Endothelial cell of umbilical vein (primary cell): ENCODE data around the gene CPZ. TPM values are rescaled to one million over a fixed set of nuclear protein-coding genes. Genes with fewer than 3 reads are reported as not detected.

ENCODE experiments used
- BruUV-seq: library from RNA; stranded (reverse); fragments of 400-500 nt; replicated peaks from 2 replicates; lab custom pipeline; 2021; lab: Mats Ljungman, UMichigan
- CTCF ChIA-PET: fragments of 300-600, 350-600 bp; sonication (Branson Sonifier 250); formaldehyde crosslinking; loops from one replicate; lab custom pipeline; 2021; ENCODE audit warnings: antibody characterized with exemption, inconsistent platforms; lab: Charles Lee
- POLR2A ChIA-PET: fragments of 300-600, 350-600 bp; sonication (Branson Sonifier 250); formaldehyde crosslinking; loops from one replicate; lab custom pipeline; 2021; ENCODE audit warnings: antibody characterized with exemption, inconsistent platforms; lab: Charles Lee
- DNase-seq: peaks from one replicate; pipeline ENCODE4 v3.0.0-alpha.2; 2011; ENCODE audit warnings: low read depth, low spot score
- FAIRE-seq: peaks from 2 replicates; lab custom pipeline; 2011; peaks lifted over from hg19 to GRCh38; lab: Jason Lieb, UNC
- H2AFZ ChIP-seq: 2 replicates; pipeline ENCODE4 v1.6.0; 2012; ENCODE audit warnings: low read depth, low read length, control low read depth, inconsistent platforms
- H3K27ac ChIP-seq: 2 replicates; pipeline ENCODE4 v1.5.1; 2011; ENCODE audit warnings: low read depth, mild to moderate bottlenecking, control low read depth, low read length, moderate library complexity; ENCODE audit not compliant: insufficient read depth
- H3K27me3 ChIP-seq, 2 experiments: 2 replicates each; pipeline versions ENCODE4 v1.6.0 to v1.6.1; 2011; ENCODE audit warnings: low read length in 2 of 2, mixed read lengths in 1 of 2; ENCODE audit not compliant: control insufficient read depth in 2 of 2, insufficient read depth in 2 of 2
- H3K36me3 ChIP-seq, 2 experiments: 2 replicates in 1 of 2; 3 replicates in 1 of 2; pipeline ENCODE4 v1.5.1; 2011; ENCODE audit warnings: low read length in 2 of 2, mild to moderate bottlenecking in 1 of 2, moderate library complexity in 1 of 2; ENCODE audit not compliant: control insufficient read depth in 2 of 2, insufficient read depth in 2 of 2; ENCODE audit errors: extremely low read depth in 1 of 2
- H3K4me1 ChIP-seq: 3 replicates; pipeline ENCODE4 v1.5.1; 2011; ENCODE audit warnings: mild to moderate bottlenecking, low read length; ENCODE audit not compliant: control insufficient read depth, insufficient read depth; ENCODE audit errors: extremely low read depth
- H3K4me2 ChIP-seq: 2 replicates; pipeline ENCODE4 v1.6.1; 2011; ENCODE audit warnings: low read length, control low read depth, mixed read lengths; ENCODE audit not compliant: insufficient read depth
- H3K4me3 ChIP-seq, 3 experiments: fragments of 200-600 bp in 1 of 3; sonication (generic), shearing (Covaris generic) in 1 of 3; replicated peaks in 1 of 3; 2 replicates each; pipeline ENCODE4 v1.5.1; 2011 to 2016; ENCODE audit warnings: control low read depth in 3 of 3, low read length in 3 of 3, mild to moderate bottlenecking in 2 of 3, inconsistent platforms in 1 of 3, low read depth in 1 of 3, moderate library complexity in 1 of 3; ENCODE audit not compliant: insufficient read depth in 1 of 3
- H3K79me2 ChIP-seq: 2 replicates; pipeline ENCODE4 v1.6.0; 2012; ENCODE audit warnings: low read length, inconsistent platforms; ENCODE audit not compliant: control insufficient read depth, insufficient read depth
- H3K9ac ChIP-seq: replicated peaks from 2 replicates; pipeline ENCODE3; 2011; ENCODE audit warnings: low read length, control low read depth; ENCODE audit not compliant: insufficient read depth; ENCODE audit errors: extremely low read depth
- H3K9me1 ChIP-seq: replicated peaks from 3 replicates; pipeline ENCODE4 v1.6.0; 2011; ENCODE audit warnings: mild to moderate bottlenecking, low read length; ENCODE audit not compliant: control insufficient read depth, insufficient read depth; ENCODE audit errors: extremely low read depth
- H3K9me3 ChIP-seq: replicated peaks from 2 replicates; pipeline ENCODE4 v1.5.1; 2012; ENCODE audit warnings: low read length, inconsistent platforms; ENCODE audit not compliant: control insufficient read depth, insufficient read depth
- H4K20me1 ChIP-seq: replicated peaks from 2 replicates; pipeline ENCODE3; 2011; ENCODE audit warnings: mild to moderate bottlenecking, low read length; ENCODE audit not compliant: control insufficient read depth, insufficient read depth; ENCODE audit errors: extremely low read depth
- EZH2 ChIP-seq: IDR thresholded peaks from 2 replicates; pipeline ENCODE4 v1.6.1; 2012; ENCODE audit warnings: borderline replicate concordance, low read depth, mild to moderate bottlenecking, moderate library complexity, low read length, inconsistent platforms; ENCODE audit not compliant: severe bottlenecking
- FOS ChIP-seq: IDR thresholded peaks from 2 replicates; pipeline ENCODE4 v1.6.1; 2011; ENCODE audit warnings: mild to moderate bottlenecking, low read length, moderate library complexity, borderline replicate concordance; ENCODE audit not compliant: insufficient read depth
- GATA2 ChIP-seq: IDR thresholded peaks from 2 replicates; pipeline ENCODE4 v1.7.0; 2011; ENCODE audit warnings: low read depth, mild to moderate bottlenecking, moderate library complexity, mixed read lengths, low read length; ENCODE audit not compliant: insufficient read length, insufficient read depth
- JUN ChIP-seq: IDR thresholded peaks from 2 replicates; pipeline ENCODE4 v1.6.1; 2011; ENCODE audit warnings: borderline replicate concordance, low read depth; ENCODE audit not compliant: insufficient read length, insufficient read depth
- dilution Hi-C: fragments of 300-500 bp; cut with MboI; formaldehyde crosslinking; loops from one replicate; pipeline ENCODE4 v1.15.0; 2019; ENCODE audit warnings: low sequenced_read_pairs; ENCODE audit not compliant: extremely low pct_ligation_motif_present
- intact Hi-C: fragments of 100-400 bp; cut with micrococcal nuclease; formaldehyde crosslinking; loops from one replicate; pipeline ENCODE4 v1.10.0; 2022
- polyA plus RNA-seq, 4 experiments: library from polyadenylated mRNA; depleted of rRNA in 3 of 4; stranded (reverse) in 3 of 4; unstranded in 1 of 4; fragments of >200 nt; gene quantifications; 2 replicates each; pipeline versions ENCODE4 v1.2.1 to v1.2.3, GENCODE V29; 2011 to 2012; ENCODE audit warnings: missing spikeins in 1 of 4
- total RNA-seq: library from RNA; stranded (reverse); gene quantifications from 2 replicates; pipeline ENCODE4 v1.2.3, GENCODE V29; 2021
- TF ChIP-seq, protein P1 (sequence below), 2 donors: IDR thresholded peaks; 1 replicate in 1 of 2; 2 replicates in 1 of 2; pipeline ENCODE4 v1.5.1; 2011; ENCODE audit warnings: low read length in 2 of 2, mild to moderate bottlenecking in 2 of 2, moderate library complexity in 2 of 2, control low read depth in 1 of 2, inconsistent platforms in 1 of 2, low read depth in 1 of 2; ENCODE audit not compliant: insufficient read depth in 1 of 2; ENCODE audit errors: extremely low read depth in 1 of 2

Gene CPZ
- total and polyA plus RNA-seq, 2 donors (not counting 3 experiments of a cell fraction or from before 2014, with no cell fraction given) = not detected

GRCh38 chr4:8552581-8553205 is 39.9 kb upstream of the CPZ start:
- Histone ChIP-seq H3K27ac (no peak overlapping the region), H3K36me3 (no peaks in the 10 kb centered on the region), H3K9me1 (no peaks in the 10 kb centered on the region), H3K27me3 (no peaks in the 10 kb centered on the region), H2AFZ (no peak overlapping the region), H3K4me1 (no peaks in the 10 kb centered on the region), H3K4me3 (no peak overlapping the region), H3K4me2 (no peak overlapping the region), H3K9me3 (no peaks in the 10 kb centered on the region), H3K79me2 (no peaks in the 10 kb centered on the region), H3K9ac (no peak overlapping the region), H4K20me1 (no peaks in the 10 kb centered on the region)
- dilution Hi-C loops (no loop called here), intact Hi-C loops (no loop called here)
- TF ChIP-seq GATA2 (no peak), JUN (no peak), FOS (no peak), EZH2 (no peak)
- TF ChIP-seq, protein P1, sequence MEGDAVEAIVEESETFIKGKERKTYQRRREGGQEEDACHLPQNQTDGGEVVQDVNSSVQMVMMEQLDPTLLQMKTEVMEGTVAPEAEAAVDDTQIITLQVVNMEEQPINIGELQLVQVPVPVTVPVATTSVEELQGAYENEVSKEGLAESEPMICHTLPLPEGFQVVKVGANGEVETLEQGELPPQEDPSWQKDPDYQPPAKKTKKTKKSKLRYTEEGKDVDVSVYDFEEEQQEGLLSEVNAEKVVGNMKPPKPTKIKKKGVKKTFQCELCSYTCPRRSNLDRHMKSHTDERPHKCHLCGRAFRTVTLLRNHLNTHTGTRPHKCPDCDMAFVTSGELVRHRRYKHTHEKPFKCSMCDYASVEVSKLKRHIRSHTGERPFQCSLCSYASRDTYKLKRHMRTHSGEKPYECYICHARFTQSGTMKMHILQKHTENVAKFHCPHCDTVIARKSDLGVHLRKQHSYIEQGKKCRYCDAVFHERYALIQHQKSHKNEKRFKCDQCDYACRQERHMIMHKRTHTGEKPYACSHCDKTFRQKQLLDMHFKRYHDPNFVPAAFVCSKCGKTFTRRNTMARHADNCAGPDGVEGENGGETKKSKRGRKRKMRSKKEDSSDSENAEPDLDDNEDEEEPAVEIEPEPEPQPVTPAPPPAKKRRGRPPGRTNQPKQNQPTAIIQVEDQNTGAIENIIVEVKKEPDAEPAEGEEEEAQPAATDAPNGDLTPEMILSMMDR (IDR thresholded peaks at IDR 0.05; ENCODE audit: extremely low read depth in 1 of 2, insufficient read depth in 1 of 2, low read depth in 1 of 2, low read length in 2 of 2) = no peak
- no TSS peak for BruUV-seq
- ChIA-PET CTCF (interaction anchor here (1.4 kb wide), 1 partner anchor 84 kb away, joined by 3 read pairs; no protein-coding TSS in a partner anchor), POLR2A (no interaction called here)
- FAIRE-seq = no peak
- no peak for DNase-seq
